Epidermal melanocyte (primary cell): ENCODE measurements around the gene CLCN4.

Source experiments
- DNase-seq: peaks from one replicate; pipeline ENCODE4 v3.0.0; 2011; ENCODE audit warnings: low spot score; ENCODE audit not compliant: insufficient read length

CLCN4 gene

DNA sequence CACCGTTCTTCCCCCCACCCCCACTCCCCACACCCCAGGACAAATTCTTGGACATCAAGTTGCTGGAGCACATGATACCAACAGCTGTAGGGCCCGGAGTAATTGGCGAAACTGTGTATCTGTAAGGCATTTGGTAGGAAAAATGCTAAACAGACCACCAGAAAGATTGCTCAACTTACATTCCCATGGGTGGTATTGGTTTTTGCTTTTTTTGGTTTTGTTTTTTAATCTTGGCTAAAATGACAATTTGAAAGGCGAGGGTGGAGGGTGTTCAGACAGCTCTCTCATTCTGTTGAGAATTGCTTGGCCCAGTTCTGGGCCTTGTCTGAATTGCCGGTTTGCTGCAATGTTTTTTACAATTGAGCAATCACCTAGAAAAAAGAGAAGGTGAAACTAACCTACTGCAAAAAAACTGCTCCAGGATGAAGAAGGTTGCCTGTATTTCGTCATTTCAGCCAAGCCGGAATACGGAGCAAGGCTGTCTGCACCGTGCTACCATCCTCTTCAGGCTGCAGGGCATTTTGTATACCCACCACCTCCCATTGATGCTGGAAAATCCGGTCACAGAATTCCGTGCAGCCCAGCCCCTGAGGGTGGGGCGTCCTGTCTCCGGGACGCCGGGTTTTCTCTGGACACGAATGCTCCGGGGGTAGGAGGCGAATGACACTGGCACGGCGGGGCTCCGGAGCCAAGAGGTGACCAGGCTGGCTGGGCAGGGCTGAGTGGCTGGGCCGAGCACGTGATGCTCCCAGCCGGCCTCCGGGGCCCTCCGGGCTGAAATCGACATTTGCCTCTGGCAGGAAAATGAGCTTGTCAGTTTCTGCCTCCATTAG, at the start of gene CLCN4:
Gene CLCN4 (plus strand): TSS at position 777 of the 833 bp plus-strand sequence. CDS start 28,058 bp downstream, outside the sequence.
- no peak for DNase-seq

DNA sequence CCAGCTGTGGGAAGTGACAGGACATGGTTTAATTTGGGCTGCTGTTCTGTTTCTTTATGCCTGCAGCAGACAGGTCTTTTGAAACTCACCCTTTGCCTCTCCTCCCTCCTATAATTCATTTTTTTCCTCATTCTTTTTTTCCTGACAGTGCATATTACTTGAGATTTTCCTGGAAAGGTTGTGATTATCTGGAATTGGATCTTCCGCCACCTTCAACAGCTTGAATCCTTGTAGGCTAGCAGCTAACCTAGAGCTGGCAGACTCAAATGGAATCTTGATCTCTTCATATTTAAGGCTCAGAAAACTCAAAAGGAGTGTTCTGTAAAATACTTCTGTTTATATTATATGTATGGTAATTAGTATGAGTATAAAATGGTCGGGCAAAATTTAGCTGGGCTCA, 49.3 kb upstream of the CLCN4 start:
- DNase-seq: no peak

DNA sequence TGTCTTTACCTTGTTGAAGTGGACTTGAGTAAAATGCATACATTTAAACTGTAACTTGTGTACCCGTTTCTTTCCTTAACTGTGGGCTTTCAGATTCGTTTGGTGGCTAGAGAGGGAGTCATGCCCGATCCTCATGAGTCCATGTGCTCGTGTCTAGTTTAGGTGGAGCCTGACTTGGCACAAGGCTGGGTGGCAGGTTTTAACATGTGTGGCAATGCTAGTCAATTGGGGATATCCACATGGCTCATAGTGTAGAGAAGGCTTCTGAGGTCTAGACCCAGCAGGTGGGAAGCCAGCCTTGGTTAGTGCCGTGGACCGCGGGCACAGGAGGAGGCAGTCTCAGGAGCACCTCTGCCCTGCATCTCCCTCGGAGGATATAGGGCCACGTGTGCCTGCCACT, 48.5 kb upstream of the CLCN4 start:
- DNase-seq: no peak

DNA sequence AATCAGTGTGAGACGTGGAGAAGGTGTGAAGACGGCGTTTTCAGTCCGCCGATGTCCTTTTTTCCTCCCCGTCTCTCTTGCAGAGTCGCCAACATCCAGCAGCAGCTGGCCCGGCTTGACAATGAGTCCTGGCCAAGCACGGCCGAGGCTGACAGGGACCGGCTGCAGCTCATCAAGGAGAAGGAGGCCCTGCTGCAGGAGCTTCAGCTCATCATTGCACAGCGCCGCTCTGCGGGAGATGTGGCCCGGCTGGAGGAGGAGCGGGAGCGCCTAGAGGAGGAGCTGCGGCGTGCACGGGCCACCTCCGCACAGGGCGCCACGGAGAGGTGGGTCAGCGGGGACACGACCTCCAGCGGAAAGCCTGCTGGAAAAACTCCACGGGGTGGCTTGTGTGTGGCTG, 47.1 kb upstream of the CLCN4 start:
- no peak for DNase-seq

DNA sequence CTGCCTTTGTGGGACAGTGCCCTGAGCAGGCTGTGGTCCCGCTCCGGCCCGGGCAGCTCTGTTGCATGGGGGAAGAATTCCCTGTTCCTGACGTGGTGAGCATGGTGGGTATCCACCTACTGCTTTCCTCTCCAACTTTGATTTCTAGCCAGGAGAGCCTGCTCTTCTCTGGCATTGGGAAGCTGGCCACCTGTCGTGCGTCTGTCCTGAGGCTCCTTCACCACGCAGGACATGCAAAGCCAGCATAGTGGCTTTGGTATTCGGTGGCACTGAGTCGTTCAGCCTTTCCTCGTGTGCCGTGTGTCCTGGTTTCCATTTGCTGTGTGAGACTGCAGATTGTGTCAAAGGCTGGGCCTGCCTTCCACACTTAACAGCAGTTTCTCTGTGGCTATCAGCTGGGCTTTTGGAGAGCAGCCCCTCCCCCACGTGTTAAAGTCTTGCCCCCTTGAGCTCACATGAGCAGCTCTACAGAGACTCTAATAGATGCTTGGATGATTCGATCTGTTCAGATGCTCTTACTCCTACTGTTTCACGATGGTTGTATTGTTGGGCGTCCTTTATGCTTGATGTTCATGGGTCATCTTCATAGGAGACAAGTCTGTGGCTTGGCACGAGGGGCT, 46.3 kb upstream of the CLCN4 start:
- no peak for DNase-seq

DNA sequence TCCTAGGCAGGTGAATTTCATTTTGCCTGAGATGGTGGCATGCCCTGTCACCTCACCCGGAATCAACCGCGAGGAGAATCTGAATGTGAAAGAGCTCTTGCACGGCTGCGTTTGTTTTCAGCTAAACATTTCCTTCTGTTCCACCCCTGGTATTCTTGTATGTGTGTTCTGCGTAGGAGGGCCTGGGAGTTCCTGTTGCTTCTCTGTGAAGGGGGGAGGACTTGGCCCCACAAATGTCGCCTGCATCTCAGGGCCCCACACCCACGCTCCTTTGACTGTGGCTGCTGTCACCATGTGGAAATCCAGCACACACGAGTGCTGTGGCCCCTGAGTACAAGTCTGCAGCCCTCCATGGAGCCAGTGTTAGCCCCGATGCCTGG, 45.8 kb upstream of the CLCN4 start:
- DNase-seq: no peak

DNA sequence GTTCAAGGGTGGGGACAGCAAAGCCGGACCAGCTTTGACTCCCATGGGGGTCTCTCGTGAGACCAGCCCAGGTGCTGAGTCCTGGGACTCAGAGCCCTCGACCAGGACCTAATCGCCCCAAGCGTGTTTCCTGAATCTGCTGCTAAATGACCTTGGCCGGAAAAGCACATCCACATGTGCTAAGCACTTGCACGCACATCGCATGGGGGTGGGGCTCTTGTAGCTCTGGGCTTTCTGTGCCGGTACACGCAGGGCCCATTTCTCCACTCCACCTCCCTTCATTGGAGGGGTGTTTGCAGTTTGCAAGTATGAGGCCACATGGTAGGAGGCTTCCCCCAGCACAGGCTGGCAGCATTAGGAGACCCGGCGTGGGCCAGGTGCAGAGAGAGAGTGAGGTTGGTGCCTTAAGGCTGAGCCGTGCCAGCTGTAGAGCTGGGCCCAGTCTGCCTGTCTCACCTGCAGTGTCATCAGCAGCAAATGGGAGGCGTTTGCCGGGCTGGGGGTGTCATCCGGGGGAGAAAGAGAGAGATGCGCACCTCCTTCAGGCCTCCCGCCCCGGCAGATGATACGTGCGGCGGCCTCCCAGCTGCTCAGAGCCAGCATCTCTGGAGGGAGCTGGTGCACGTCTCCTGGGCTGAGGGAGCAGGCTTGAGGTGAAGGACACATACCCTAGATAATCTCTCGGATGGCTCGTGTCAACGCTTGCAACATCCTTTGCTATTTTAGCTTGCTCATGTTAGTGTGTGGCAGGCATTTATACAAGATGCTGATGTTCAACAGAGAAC, 45.2 kb upstream of the CLCN4 start:
- no peak for DNase-seq

DNA sequence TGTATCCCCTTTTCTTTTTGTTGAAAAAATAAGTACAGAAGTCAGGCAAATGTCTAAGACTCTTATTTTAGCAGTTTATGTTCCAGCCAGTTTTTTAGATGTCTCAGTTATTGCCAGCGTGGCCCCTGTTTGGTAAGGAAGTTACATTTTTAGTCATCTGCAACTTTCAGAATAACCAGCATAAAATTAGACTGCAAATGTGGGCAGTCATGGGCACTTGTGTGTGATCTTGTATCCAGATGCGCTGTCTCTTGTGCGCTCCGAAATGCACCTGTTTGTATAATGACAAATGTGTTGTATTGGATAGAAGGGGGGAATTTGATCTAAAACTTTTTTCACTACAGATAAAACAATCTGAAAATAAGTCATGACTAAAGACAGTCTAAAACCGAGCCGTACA, 44.3 kb upstream of the CLCN4 start:
- no peak for DNase-seq

DNA sequence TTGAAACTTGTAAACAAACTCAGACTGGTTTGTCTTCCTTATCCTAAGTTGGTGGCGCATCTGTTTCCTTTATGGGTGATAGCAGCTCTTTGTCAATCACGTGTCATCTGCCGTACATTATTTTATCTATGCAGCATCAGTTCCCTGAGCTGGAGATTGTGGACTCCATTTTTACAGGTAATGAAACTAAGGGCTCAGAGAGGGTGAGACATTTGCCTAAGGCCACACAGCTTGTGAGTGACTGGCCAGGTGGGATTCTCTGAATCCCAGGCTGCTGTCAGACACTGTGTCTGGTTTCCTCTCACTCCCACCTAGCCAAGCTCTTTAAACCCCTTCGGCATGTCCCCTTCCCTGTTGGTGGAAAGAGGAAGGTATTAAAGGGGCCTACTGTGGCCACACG, 41.7 kb upstream of the CLCN4 start:
- DNase-seq: no peak

DNA sequence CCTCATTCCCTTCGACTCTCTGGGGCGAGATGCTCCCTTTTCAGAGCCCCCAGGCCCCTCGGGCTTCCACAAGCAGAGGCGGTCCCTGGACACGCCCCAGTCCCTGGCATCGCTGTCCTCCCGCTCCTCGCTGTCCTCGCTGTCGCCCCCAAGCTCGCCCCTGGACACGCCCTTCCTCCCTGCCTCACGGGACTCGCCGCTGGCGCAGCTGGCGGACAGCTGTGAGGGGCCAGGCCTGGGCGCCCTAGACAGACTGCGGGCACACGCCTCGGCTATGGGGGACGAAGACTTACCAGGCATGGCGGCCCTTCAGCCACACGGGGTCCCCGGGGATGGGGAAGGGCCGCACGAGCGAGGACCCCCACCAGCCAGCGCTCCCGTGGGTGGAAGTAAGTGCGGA, 39.5 kb upstream of the CLCN4 start:
- DNase-seq: no peak

DNA sequence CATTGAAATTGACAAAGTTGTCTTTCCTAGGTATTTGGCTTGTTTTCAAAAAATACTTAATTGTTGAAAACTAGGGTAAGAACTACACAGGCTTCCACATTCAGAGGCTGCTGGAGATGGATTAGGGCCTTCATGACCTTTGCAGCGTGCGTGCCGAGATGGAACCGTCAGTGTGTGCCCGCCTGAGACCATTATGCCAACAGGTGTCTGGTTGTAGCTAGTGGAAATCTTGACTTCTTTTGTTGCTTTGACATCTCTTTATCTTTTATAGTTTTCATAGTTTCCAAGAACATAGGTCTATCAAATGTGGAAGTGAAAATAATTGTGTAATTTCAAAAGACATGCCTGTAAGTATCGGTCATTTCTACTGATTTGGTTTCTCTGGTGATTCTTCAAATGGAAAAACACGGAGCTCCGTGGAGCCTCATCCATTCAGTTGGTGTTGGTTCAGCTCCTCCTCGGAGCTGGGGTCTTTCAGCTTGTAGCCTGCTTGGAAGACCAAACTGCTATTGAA, 38.9 kb upstream of the CLCN4 start:
- no peak for DNase-seq

DNA sequence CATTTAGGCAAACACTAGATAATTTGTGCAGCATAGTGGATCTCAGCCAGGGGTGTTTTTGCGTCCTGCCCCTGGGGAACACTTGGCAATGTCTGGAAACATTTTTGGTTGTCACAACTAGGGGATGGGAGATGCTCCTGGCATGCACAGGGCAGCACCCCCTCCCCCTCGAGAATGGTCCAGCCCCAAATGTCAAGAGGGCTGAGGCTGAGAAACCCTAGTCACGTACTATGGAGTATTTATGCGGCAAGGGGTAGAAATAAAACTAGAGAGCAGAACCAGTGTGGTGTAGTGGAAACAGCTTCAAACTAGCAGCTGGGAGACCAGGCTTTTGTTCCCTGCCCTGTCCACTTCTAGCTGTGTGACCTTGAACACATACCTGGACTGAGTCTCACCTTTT, 38.2 kb upstream of the CLCN4 start:
- DNase-seq: no peak

DNA sequence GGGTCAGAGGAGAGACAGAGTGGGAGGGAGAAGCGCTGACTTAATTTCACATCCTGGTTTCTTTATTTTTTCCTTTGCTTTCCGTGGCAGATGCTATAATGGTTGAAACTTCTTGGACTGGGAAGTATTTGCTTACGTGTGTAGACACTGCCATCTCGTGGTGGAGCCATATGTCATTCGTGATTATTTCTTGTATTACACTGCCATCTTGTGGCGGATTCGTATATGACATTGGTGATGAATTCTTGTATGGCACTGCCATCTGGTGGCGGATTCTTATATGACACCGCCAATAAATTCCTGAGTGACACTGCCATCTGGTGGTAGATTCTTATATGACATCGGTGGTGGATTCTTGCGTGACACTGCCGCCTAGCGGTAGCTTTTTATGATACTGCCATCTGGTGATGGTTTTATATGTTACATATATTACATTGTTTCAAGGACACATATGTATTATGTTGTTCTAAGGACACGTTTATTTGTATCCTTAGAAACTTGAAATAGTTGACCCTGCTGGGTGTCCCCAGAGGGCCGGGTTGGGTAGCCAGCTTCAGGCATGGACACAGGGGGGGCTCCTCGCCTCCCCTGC, 37.3 kb upstream of the CLCN4 start:
- peak; percentile 54 for DNase-seq

DNA sequence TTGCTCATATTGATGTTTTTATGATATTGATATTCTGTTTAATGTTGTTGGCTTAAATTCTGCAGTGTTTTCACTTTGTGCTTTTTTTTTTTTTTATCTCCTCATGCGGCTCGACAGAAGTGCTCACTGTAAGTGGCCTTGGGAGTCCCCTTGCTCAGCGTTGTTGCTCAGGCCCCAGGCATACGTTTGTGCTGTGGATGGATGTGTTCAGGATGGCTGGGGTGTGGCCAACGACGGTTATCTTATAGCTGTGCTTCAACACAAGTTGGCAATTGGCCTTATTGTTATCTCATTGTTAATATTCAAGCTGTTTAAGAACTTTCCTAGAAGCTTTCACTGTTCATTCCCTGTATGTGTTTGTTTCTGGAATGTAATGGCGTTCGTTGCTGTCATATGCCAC, 36.4 kb upstream of the CLCN4 start:
- DNase-seq: no peak

DNA sequence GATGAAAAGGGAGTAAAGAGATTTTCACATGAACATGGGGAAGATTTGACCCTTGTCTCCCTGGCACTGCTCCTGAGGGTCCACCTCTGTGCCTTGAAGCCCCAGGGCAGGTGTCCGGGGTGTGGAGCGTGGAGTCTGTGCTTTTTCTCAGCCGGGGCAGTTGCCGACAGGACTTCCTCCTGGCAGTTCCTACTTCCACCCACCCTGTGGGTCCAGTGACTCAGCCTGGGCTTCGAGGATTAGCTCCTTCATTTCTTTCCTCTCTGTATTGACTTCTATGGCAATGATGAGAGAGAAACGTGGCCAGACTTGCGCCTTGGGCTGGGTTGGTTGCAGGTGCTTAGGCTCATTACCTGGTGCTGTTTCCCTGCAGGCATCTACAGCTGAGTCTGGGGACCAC, 35.9 kb upstream of the CLCN4 start:
- DNase-seq: no peak

DNA sequence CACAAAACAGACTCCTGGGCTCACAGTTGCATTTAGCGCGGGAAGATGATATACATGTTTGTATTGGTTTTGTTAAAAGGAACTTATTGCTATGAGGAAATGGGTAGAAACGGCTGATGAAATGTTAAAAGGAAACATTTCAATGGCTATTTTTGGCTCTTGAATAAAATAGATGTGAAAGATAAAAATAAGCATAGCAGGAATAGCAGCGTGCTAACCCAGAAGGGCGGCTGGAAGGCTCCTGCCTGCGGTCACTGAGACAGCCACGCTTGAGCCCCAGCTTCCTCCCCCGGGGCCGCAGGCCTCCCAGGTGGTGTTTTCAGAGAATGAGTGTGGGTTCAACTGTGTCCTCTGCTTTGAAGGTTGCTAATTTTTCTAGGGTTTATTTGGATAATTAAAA, 35.0 kb upstream of the CLCN4 start:
- no peak for DNase-seq

DNA sequence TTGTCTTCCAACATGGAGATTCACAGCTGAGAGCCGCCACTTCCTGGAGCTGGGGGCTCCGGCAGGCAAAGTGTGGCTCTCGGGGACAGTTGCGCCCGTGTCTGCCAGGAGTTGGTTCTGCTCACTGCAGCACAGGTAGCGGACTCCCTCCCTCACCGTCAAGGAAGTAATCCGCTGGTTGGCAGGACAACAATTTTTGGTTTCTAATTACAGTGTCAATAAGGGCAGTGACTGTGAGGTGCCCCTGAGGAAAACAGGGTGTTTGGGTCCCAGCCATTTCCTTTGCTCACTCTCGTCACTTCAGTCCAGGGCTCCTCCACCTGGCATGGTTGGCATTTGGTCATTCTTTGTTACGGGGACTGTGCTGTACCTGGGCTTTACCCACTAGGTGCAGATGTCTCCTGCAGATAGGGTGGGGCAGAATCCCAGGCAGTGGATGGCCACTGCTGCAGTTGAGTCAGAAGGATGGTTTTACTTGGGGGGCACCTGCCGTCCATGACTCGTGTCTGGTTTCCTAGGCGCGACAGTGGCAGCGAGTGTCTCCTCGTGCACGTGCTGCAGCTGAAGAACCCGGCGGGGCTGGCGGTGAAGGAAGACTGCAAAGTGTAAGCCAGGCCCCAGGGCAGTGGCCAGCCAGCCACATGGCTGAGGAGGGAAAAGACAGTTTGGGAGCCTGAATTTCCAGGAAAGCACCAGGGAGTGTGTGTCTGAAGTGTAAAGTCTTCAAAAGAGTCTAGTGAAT, 32.1 kb upstream of the CLCN4 start:
- no peak for DNase-seq

DNA sequence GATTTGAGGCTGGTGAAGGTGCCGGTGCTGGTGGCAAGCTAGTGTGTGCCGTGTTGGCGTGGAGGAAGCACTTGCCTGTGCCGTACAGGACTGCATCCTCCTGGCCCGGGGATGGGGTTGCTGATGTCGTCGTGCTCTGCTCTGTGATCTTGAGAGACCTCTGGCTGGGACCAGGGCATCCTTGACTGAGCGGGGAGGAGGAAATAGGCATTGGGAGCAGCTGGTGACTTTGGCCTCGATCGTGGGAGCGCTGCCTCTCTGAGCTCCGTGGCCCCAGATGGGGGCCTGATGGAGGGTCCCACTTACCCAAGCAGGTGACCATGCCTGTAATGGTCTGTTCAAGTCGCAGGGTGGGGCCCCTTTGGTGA, 31.5 kb upstream of the CLCN4 start:
- DNase-seq: no peak

DNA sequence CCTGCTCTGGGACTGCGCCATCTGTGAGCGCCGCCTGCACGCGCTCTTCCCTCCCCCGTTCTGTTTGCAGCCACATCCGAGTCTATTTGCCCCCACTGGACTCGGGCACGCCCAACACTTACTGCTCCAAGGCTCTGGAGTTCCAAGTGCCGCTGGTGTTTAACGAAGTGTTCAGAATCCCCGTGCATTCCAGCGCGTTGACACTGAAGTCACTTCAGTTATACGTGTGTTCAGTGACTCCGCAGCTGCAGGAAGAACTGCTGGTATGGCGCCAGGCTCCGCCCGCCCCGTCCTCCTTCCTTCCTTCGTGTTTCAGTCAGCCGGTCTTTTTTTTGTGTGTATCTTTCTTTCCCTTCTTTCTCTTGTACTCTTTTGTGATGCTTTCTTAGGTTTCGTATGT, 30.7 kb upstream of the CLCN4 start:
- no peak for DNase-seq

DNA sequence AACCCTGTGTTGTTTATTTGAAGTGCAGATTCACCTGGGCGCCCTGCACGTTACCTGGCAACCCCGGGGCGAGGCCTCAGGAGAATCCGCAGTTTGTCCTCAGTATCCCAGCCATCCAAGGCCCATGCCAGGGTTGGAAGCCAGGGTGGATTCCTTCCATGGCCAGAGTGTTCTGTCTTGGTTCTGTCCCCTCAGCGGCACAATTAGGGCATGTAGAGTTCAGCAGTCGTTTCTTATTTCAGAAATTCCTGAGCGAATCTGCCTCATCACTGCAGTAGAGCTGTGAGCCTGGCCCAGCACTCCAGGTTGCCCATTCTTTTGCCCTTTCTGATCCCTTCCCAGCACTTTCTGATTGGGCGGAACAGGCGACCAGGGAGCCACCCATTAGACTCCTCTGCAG, 29.9 kb upstream of the CLCN4 start:
- no peak for DNase-seq

DNA sequence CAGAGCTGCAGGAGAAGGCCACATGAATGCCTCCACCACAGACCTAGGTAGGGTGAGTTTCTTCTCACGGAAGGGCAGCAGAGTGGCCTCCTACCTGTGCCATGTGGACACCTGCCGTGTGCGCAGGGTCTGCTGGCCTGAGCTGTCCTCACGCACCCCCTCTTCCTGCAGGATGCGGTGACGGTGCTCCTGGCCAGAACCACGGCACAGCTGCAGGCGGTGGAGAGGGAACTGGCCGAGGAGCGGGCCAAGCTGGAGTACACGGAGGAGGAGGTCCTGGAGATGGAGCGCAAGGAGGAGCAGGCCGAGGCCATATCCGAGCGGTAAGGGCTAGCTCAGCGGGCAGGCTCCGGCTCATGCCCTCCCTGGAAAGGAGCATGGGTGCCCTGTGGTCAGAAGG, 28.4 kb upstream of the CLCN4 start:
- no peak for DNase-seq
